Left renal cortex interstitium (tissue), 4 donors: ENCODE data around the gene APOA5. TPM values are rescaled to one million over a fixed set of nuclear protein-coding genes. Genes with fewer than 3 reads are reported as not detected.
"Not testable (repeated sequence)": the region's sequence is repeated elsewhere in the genome, so short reads cannot be mapped to it uniquely, and the experiment has no call there.

Experiments
- DNase-seq, 4 donors: peaks; one replicate each; pipeline ENCODE4 v3.0.0-alpha.2; 2013; ENCODE audit warnings: low read depth in 4 of 4, low spot score in 2 of 4, missing footprints in 1 of 4
- polyA plus RNA-seq, 4 donors: library from polyadenylated mRNA; unstranded; fragments of 120-200 nt; gene quantifications; one replicate each; pipeline ENCODE4 v1.2.1, GENCODE V29; 2013; ENCODE audit not compliant: insufficient read length in 4 of 4

The APOA5 gene, protein sequence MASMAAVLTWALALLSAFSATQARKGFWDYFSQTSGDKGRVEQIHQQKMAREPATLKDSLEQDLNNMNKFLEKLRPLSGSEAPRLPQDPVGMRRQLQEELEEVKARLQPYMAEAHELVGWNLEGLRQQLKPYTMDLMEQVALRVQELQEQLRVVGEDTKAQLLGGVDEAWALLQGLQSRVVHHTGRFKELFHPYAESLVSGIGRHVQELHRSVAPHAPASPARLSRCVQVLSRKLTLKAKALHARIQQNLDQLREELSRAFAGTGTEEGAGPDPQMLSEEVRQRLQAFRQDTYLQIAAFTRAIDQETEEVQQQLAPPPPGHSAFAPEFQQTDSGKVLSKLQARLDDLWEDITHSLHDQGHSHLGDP
- not detected for polyA plus RNA-seq

DNA sequence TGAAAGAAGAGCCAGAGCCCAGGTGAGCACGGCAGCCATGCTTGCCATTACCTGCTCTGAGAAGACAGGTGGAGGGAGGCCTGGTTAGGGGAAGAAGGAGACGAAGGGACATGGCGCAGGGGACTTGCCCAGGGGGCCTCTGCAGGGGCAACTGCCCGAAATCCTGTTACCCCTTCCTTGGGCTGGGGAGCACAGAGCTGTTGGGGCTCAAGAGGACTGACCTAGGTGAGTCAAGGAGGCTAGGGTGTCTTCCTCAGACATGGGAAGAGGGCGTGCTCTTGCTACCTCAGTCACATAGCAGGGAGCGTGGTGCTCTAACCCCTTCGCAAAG, at the start of gene APOA5:
APOA5 (minus strand) TSS at position 67 of the 331 bp plus-strand sequence; CDS start at position 48, 19 bp downstream.
- no peak for DNase-seq

- DNase-seq, result no peak
Observed at GRCh38 chr11:116840746-116841296, 49.1 kb upstream of the APOA5 start.

- DNase-seq, result no peak
Observed at GRCh38 chr11:116840224-116840745, 48.6 kb upstream of the APOA5 start.

GRCh38 chr11:116838321-116839084, 46.8 kb upstream of the APOA5 start:
- no peak for DNase-seq

GRCh38 chr11:116837231-116838091, 45.8 kb upstream of the APOA5 start, which contains the start of gene APOA1:
APOA1 (minus strand) TSS chr11:116837622; CDS start chr11:116837387, 235 bp downstream.
- no peak for DNase-seq

DNA sequence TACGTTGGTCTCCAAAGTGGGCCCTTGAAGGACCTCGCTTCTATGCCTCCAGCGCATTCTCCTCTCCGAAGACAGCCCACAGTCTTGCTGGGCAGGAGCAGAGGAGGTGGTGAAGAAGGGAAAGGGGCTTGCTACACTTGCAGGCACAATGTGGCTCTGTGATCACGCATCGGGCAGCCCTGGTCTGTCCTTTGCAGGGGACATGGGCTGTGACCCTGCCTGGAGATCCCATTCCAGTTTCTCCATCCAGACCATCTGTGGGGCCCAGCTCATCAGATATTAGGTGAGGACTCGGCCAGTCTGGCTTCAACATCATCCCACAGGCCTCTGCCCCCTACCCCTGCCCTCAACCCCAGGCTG, 44.9 kb upstream of the APOA5 start:
- no peak for DNase-seq

DNA sequence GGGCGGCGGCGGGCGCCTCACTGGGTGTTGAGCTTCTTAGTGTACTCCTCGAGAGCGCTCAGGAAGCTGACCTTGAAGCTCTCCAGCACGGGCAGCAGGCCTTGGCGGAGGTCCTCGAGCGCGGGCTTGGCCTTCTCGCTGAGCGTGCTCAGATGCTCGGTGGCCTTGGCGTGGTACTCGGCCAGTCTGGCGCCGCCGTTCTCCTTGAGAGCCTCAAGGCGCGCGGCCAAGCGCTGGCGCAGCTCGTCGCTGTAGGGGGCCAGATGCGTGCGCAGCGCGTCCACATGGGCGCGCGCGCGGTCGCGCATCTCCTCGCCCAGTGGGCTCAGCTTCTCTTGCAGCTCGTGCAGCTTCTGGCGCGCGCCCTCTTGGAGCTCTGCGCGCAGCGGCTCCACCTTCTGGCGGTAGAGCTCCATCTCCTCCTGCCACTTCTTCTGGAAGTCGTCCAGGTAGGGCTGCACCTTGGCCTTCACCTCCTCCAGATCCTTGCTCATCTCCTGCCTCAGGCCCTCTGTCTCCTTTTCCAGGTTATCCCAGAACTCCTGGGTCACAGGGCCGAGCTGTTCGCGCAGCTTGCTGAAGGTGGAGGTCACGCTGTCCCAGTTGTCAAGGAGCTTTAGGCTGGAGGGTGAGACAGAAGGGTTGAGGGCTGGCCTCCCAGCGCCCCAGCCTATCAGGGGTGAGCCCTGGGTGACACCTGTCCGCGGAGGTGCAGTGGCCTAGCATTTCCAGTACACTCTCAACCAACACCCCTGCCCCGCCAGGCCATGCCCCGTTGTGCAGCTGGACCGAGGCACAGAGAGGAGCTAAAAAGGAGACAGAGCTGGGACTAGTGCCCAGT, 44.3 kb upstream of the APOA5 start:
- peak; percentile 70 to 89 (median 82) for DNase-seq

- DNase-seq, result peak in 1 of 4 donors; percentile 23
Observed at GRCh38 chr11:116835042-116835772, 43.5 kb upstream of the APOA5 start.

DNA sequence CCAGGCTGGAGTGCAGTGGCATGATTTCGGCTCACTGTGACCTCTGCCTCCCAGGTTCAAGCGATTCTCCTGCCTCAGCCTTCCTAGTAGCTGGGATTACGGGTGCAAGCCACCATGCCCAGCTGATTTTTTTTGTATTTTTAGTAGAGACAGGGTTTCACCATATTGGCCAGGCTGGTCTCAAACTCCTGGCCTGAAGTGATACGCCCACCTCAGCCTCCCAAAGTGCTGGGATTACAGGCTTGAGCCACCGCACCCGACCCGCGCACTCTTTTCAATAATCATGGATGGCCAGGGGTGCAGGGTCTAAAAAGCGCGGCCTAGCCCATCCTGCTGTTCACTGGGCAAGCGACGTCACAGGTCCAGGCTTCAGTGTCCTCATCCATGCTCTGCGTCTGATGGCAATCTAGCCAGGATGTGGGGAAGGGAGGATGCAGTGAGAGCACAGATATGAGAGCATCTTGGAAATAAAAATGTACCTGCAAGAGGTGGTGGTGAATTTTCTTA, 42.9 kb upstream of the APOA5 start:
- DNase-seq, result not testable (repeated sequence)

DNA sequence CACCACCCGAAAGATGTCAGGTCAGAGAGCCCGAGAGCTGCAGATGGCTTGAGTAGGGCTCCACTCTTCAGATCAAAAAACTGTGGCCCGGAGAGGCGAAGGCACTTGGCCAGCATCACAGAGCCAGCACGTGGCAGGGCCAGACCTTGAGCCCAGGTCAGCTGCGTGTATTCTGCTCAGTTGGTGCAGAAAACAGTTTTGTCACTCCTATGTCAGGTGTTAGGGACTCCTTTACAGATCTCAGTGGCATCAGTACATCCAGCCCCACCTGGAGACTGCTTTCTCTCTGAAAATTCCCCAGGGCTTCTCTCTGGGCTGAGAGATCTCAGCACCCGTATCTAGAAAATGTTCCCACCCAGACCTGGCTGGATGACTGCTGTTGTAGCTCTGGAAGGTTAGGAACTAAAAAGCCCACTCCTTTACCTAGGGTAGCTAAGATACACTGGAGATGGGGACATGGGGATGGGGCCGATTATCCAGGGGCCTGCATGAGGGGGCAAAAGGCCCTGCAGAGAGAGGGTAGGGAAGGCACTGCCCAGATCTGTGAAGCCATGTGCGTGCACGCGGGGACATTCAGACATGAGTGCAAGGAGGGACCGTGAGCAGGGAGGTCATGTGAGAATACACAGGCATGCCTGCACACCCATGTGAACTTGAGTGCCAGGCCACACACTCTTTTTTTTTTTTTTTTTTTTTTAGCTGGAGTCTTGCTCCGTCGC, 42.3 kb upstream of the APOA5 start:
- DNase-seq, result no peak

DNA sequence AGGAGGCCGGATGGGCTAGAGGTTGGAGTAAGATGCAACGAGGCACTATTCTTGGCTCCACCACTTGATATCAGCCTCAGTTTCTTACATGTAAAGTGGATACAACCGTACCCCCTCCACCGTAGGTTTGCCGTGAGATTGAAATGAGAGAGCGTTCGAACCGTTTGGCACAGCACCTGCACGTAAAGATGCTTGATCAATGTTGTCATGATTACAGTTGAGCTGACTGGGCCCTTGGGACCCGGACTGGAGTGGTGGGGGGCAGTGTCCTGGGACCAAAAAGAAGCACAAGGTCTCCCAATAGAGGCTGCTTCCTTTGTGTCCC, 41.8 kb upstream of the APOA5 start:
- no peak for DNase-seq

DNA sequence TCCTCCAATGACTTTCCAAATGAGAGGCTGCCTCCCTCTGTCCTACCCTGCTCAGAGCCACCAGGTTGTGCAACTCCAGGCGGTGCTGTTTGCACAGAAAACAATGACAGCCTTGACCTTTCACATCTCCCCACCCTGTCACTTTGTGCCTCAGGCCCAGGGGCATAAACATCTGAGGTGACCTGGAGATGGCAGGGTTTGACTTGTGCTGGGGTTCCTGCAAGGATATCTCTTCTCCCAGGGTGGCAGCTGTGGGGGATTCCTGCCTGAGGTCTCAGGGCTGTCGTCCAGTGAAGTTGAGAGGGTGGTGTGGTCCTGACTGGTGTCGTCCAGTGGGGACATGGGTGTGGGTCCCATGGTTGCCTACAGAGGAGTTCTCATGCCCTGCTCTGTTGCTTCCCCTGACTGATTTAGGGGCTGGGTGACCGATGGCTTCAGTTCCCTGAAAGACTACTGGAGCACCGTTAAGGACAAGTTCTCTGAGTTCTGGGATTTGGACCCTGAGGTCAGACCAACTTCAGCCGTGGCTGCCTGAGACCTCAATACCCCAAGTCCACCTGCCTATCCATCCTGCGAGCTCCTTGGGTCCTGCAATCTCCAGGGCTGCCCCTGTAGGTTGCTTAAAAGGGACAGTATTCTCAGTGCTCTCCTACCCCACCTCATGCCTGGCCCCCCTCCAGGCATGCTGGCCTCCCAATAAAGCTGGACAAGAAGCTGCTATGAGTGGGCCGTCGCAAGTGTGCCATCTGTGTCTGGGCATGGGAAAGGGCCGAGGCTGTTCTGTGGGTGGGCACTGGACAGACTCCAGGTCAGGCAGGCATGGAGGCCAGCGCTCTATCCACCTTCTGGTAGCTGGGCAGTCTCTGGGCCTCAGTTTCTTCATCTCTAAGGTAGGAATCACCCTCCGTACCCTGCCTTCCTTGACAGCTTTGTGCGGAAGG, 40.9 kb upstream of the APOA5 start:
- DNase-seq, result no peak

GRCh38 chr11:116831790-116832349, 40.2 kb upstream of the APOA5 start:
- DNase-seq, result no peak

DNA sequence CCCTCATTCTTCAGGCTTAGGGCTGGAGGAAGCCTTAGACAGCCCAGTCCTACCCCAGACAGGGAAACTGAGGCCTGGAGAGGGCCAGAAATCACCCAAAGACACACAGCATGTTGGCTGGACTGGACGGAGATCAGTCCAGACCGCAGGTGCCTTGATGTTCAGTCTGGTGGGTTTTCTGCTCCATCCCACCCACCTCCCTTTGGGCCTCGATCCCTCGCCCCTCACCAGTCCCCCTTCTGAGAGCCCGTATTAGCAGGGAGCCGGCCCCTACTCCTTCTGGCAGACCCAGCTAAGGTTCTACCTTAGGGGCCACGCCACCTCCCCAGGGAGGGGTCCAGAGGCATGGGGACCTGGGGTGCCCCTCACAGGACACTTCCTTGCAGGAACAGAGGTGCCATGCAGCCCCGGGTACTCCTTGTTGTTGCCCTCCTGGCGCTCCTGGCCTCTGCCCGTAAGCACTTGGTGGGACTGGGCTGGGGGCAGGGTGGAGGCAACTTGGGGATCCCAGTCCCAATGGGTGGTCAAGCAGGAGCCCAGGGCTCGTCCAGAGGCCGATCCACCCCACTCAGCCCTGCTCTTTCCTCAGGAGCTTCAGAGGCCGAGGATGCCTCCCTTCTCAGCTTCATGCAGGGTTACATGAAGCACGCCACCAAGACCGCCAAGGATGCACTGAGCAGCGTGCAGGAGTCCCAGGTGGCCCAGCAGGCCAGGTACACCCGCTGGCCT, 38.7 kb upstream of the APOA5 start:
- DNase-seq, result no peak

DNA sequence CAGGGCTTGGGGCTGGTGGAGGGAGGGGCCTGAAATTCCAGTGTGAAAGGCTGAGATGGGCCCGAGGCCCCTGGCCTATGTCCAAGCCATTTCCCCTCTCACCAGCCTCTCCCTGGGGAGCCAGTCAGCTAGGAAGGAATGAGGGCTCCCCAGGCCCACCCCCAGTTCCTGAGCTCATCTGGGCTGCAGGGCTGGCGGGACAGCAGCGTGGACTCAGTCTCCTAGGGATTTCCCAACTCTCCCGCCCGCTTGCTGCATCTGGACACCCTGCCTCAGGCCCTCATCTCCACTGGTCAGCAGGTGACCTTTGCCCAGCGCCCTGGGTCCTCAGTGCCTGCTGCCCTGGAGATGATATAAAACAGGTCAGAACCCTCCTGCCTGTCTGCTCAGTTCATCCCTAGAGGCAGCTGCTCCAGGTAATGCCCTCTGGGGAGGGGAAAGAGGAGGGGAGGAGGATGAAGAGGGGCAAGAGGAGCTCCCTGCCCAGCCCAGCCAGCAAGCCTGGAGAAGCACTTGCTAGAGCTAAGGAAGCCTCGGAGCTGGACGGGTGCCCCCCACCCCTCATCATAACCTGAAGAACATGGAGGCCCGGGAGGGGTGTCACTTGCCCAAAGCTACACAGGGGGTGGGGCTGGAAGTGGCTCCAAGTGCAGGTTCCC, 38.0 kb upstream of the APOA5 start, which contains the start of gene APOC3:
APOC3 (plus strand) TSS at position 383 of the 659 bp plus-strand sequence. CDS start 676 bp downstream, outside the sequence.
- no peak for DNase-seq
